NCI-H1092 (cell line): Measurements from ENCODE around the gene PIK3CD.
"Not testable (repeated sequence)": the region's sequence is repeated elsewhere in the genome, so short reads cannot be mapped to it uniquely, and the experiment has no call there.

Experiments used
- DNase-seq: peaks from one replicate; lab custom pipeline; 2025; lab: John Stamatoyannopoulos, UW

PIK3CD gene

DNA sequence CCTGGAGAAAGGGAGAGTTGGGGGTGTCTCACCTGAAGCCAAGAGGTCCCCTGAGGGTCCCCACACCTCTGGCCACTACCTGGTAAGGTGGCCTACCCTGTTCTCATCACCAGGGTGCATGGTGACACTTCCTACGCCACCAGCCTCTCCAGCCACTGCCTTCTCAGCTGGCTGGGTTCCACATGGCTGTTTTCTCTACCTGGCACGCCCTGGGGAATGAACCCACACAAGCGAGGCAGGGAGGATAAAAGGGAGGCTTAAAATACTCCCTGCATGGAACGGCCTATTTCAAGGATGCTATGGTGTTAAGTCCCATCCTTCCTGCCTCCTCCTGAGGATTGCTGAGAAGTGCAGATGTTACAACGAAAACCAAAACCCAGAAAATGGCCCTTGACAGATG, 84.7 kb downstream of the PIK3CD start:
- DNase-seq: no peak

DNA sequence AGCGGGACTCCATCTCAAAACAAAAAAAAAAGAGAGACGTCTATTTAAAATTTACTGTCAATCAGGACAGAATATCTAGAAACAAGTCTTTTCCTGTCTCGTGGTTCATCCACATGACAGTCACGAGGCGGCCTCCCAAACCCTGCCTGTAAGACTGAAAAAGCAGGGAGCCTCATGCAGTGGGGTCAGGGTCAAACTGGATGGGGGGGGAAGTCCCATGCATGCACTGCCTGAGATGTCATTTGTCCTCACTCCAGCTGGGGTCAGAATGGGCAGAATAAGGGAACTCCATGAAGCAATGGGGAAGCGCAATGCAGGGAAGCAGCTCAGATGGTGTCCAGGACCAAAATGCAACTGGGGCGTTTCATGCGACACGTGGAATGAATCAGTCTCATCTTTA, 85.5 kb downstream of the PIK3CD start:
- DNase-seq: no peak

DNA sequence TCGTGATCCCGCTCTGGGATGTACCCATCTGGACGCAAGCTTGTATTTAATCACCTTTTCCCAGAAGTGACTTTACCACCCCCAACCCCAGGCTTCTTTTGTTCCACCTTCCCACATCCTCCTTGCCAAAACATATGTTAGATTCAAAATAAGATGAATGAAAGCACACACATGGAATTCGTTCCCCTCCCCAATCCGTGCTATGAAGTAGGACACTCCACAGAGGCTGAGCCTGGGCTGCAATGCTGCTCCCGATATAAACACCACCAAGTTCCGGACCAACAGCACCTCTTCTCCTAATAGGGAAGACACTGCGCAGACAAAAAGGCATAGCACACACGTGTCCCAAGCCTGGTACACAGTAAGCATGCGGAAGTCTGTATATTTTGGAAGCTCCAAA, 86.1 kb downstream of the PIK3CD start:
- no peak for DNase-seq

DNA sequence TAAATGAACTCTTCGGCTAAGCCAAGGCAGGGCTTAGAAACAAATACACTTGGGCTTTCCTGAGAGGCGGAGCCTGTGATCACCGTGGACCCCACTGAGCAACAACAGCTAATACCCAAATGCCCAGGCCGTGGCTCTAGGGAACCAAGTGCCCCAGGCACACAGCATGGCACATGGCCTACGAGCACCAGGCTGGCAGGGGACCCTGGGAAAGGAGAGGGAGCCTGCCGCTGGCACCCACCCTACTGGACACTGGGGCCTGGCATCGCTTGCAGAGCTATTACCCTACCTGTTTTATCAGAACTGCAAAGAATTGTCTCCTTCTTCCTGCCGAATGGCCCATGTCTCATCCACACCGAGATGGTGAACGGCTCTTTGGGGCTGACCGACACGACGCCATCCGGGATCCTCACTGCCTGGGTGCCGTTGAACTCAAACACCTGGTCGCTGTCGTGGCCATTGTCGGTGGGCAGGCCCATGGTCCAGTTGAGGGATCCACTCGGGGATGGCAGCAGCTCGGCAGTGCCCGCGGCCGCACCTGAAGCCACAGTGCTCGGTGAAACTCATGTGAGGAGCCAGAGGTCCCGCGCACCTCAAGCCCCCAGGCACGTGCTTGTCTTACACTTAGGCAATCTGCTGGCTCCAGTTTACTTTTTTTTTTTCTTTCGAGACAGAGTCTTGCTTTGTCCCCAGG, 92.7 kb downstream of the PIK3CD start:
- no peak for DNase-seq

DNA sequence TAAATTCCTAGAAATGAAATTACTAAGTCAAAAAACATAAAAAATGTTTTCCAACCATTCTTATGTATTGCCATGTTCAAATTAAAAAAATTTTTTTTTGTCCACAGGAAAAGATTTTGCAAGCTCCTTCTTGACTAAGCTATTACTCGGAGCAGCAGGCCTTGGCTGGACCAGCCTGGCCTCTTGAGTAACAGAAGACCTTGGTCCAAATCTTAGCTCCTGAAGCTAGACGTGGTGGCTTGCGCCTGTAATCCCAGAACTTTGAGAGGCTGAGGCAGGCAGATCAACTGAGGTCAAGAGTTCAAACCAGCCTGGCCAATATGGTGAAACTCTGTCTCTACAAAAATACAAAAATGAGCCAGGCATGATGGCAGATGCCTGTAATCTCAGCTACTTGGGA, 94.7 kb downstream of the PIK3CD start:
- no peak for DNase-seq

DNA sequence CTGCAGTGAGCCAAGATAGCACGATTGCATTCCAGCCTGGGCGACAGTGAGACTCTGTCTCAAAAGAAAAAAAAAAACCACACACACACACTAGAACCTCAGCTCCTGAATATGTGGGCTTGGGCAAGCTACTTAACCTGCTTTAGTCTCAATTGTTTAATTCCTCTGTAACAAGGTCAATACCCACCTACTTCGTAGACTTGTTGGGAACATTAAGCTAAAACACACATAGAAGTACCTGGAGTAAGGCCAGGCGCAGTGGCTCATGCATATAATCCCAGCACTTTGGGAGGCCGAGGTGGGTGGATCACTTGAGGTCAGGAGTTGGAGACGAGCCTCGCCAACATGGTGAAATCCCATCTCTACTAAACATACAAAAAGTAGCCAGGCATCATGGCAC, 95.1 kb downstream of the PIK3CD start:
- no peak for DNase-seq

DNA sequence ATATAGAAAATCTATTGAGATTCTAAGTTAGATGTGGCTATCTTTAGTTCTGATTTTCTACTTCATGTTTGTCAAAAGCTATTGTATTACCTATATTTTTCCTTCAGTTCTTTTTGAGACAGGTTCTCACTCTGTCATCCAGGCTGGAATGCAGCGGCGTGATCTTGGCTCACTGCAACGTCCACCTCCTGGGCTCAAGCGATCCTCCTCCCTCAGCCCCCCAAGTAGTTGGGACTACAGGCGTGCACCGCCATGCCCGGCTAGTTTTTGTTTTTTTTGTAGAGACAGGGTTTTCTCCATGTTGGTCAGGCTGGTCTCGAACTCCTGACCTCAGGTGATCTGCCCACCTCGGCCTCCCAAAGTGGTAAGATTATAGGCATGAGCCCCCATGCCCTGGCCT, 96.9 kb downstream of the PIK3CD start:
- DNase-seq: not testable (repeated sequence)

DNA sequence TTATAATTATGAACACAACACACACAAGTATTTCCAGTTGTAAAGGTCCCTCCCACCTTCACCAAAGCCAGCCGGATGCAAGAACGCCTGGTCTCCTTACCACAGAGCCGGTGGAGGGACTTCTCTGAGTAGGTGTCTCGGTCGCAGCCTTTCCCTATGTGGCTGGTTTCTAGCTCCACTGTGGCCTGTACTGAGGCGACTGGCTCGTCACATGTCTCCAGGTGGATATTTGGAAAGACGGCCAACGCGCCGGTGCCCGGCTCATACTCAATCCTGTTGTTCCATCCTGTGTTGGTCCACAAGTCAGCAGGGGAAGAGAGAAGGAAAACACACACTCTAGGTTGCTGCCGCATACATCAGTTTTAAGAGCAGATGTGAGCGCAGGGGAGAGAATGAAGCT, 97.8 kb downstream of the PIK3CD start:
- DNase-seq: no peak

DNA sequence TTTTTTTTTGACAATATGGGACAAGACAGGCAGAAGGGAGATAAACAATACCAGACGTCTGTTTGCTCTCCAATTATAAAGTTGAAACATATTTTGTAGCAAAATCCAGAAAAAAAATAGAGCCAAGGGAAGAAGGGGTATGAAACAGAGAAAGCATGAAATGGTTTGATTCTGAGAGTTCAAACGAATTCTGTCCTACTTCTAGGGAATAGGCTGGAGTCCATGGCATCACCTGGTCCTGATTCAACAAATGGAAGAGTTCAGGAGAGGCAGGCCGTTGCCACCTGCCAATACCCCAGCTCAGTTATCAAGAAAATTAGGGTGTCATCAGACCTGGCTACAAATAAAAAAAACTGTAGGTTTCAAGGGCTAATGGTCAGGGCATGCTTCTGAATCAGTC, 100.4 kb downstream of the PIK3CD start:
- no peak for DNase-seq

DNA sequence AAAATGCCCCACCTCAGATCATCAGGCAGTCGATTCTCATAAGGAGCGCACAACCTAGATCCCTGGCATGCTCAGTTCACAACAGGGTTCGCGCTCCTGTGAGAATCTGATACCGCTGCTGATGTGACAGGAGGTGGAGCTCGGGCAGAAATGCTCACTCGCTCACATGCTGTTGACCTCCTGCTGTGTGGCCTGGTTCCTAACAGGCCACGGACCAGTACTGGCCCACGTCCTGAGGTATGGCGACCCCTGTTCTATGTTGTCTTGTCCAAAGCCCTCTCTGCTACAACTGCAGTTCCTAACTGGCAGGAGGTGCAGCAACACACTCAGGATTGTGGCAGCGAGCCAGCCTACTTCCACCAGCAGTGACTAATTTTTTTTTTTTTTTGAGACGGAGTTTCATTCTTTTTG, 101.6 kb downstream of the PIK3CD start:
- no peak for DNase-seq

DNA sequence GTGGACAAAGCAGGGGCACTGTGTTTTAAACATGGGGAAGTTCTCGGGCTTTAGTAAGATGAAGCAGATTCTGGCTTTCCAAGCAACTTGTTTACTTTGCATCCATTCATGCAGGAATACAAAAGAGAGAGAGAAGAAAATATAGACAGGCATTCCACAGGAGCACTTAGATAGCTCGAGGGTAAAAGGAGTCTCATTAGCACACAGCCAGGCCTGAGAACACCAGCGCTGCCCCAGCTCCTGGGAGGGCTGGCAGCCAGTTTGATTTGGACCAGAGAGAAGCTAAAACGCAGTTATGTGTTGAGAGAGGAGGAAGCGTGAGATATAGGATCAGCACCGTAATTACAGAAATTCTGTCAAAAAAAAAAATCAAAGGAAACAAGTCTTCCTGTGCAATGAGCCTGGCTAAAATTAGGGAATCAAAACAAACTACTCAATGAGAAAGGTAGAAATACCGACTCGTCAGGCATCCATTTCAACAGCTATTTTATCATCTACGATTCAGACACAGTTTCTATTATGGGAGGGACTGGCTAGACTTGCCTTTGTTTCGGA, 104.0 kb downstream of the PIK3CD start:
- DNase-seq: no peak

DNA sequence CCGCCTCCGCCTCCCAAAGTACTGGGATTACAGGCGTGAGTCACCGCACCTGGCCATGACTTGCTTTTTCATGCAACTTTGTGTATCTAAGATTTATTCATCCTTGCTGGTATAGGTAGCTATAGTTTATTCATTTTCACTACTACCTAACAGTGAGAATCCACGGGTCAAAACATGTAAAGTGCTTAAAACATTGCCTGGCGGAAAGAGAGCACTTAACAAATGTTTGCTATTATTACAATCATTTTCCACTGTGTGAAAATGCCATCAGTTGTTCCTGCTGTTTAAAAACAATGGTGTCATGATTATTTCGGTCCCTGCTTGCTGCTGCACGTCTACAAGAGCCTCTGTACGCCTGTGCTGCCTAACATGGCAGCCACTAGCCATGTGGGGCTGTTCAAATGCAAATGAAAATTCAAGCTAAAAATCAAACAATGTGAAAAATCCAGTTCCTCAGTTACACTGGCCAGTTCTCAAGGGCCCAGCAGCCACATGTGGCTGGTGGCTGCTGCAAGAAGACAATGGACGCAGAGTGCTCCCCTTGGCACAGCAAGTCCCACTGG, 107.1 kb downstream of the PIK3CD start:
- no peak for DNase-seq

DNA sequence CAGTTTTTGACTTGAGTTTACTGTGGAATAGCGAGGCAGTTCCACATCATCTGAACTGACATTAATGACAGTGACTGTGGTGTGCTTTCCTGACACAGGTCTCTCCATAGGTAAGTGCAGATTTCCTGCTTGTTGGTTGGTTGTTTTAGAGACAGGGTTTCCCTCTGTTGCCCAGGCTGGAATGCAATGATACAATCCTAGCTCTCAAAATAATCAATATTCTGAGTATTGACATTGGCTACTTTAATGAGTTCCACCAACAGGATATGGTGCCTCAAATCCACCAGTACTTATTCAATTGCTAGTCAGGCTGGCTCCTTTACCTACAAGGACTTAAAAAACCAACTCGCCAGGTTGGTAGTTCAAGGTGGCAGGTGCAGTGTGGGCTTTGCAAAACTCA, 108.4 kb downstream of the PIK3CD start:
- DNase-seq: no peak

DNA sequence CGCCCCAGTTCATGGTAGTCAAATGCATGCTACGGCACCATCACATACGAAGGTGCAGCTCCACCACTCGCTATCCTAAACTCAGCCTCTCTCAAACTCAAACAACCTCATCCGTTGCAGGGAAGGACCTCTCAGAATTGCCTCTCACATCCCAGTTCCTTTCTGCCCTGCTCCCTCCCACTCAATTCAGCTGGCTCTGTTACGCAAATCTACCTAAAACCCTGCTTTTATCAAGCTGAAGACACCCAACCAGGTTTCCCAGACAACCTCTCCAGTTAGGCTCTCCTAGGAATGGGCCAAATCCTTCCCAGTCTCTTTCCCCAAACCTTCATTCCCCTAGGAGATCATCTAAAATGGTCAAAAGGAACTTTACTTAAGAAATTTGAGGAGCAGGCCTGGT, 109.3 kb downstream of the PIK3CD start:
- DNase-seq: no peak

DNA sequence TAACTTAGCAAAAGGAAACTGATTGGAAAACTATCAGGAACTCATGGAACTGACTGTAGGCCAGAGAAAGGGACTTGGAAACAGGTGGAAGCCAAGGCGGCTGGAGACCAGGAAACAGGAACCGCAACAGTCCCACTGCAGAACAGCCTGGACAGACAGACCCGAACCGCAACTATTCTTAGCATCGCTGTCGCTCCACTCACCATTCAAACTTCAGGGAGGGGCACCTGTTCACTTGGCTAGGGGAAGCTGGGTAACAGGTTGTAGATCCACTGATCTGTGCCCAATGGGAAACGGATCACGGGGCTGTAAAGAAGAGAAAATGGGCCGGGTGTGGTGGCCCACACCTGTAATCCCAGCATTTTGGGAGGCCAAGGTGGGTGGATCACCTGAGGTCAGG, 110.3 kb downstream of the PIK3CD start:
- DNase-seq: no peak

DNA sequence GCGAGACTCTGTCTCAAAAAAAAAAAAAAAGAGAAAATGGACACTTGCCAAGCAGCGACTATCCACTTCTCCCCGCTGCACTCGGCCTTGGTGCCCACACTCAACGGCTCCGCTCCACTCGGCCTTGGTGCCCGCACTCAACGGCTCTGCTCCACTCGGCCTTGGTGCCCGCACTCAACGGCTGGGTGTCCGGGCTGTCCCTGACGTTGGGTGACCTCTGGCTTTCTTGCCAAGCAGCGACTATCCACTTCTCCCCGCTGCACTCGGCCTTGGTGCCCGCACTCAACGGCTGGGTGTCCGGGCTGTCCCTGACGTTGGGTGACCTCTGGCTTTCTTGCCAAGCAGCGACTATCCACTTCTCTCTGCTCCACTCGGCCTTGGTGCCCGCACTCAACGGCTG, 110.9 kb downstream of the PIK3CD start:
- not testable (repeated sequence) for DNase-seq

DNA sequence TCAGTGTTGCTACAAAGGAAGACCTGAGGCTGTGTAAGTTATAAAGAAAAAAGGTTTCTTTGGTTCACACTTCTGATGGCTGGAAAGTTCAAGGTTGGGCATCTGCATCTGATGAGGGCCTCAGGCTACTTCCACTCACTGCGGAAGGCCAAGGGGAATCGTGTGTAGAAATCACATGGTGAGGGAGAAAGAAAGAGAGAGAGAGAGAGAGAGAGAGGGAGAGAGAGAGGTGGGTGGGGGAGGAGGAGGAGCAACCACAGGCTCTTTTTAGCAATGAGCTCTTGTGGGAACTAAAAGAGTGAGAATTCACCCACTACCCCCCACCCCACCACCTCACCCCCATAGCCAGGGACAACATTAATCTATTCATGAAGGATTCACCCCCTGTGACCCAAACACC, 112.4 kb downstream of the PIK3CD start:
- DNase-seq: no peak

DNA sequence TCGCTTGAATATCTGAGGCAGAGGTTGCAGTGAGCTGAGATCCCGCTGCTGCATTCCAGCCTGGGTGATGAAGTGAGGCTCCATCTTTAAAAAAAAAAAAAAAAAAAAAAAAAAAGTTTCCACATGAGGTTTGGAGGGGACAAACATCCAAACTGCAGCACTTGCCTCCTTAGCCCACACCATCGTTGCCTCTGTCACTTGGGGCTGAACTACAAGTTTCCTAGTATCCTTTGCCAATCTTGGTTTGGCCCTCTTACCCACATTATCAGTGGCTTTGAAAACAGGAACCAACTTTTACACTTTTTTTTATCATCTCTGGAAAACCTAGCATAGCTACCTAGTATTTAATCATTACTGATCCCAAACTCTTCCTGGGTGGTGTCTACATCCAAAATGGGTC, 113.0 kb downstream of the PIK3CD start:
- DNase-seq: no peak

DNA sequence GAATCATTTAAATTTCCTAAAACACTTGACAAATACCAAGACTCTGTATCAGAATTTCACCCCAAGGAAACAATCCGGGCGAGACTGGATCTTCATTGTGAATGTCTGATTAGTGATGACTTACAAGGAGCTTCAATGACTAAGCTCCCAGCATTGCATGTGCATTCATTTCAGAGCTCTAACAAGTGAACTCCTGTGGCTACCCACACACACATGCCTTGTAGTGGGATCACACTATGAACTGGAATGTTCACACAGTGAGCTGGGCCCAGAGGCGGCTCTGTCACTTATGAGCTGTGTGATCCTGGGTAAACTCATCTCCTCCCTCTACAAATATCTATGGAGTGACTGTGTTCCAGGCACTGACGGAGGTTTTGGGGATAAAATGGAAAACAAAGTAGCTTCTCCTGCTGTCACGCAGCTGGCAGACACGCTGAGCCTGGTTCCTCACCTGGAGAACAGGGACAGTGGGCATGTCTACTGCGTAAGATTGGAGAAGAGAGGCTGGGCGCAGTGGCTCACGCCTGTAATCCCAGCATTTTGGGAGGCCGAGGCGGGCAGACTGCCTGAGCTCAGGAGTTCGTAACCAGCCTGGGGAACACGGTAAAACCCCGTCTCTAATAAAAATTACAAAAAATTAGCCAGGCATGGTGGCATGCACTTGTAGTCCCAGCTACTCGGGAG, 115.4 kb downstream of the PIK3CD start:
- no peak for DNase-seq

DNA sequence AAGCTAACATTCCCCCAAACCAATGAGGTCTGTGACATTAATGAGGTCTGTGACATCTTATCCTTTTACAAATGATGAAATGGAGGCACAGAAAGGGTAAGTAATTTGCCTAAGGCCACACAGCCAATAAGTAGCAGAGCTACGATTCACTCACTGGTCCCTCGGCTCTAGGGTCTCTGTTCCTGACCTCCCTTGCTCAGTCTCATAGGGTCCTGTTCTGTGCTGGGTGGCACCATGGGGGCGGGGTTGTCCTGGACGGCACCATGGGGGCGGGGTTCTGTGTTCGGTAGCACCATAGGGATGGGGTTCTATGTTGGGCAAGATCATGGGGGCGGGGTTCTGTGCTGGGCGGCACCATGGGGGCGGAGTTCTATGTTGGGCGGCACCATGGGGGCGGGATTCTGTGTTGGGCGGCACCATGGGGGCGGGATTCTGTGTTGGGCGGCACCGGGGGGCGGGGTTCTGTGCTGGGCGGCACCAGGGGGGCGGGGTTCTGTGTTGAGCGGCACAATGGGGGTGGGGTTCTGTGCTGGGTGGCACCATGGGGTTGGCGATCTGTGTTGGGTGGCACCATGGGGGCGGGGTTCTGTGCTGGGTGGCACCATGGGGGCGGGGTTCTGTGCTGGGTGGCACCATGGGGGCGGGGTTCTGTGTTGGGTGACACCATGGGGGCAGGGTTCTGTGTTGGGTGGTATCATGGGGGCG, 116.6 kb downstream of the PIK3CD start:
- no peak for DNase-seq

DNA sequence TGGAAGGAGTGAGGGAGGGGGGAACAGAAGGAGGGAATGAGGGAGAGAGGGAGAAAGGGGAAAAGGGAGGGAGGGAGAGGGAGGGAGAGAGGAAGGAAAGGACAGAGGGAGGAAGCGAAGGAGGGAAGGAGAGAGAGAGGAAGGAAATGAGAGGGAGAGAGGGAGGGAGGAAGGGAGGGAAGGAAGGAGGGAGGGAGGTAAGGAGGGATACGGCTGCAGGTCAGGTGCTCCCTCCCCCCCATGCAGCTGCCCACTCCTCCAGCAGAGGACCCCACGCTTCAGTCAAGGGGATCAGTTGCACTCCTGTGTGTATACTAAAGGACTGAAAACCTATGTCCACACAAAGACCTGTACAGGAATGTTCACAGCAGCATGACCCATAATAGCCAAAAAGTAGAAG, 117.5 kb downstream of the PIK3CD start:
- DNase-seq: no peak

DNA sequence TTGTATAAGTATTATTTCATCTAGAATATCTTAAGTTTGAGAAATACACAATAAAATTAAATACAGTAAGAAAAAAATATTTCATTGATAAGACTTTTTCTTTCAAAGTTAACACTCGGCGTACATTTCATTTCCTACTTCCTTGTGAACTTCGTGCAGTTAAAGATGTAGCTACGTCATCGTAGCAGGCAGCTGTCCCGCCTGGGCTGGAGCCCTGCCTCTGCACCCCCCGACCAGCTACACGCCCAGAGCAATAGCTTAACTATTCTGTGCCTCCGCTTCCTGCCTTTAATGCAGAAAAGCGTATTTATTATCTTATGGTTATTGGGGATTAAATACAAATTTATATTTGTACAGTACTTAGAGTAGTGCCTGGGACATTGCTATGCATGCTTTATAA, 118.8 kb downstream of the PIK3CD start:
- no peak for DNase-seq
